A549 (cell line): ENCODE results near the gene GPX7. TPM values are rescaled to one million over a fixed set of nuclear protein-coding genes. Genes with fewer than 3 reads are reported as not detected.

Experiments used
- ATAC-seq, 2 experiments: fragments of 200-7000 bp in 1 of 2; fragments of >200 bp in 1 of 2; cut with Nextera tagmentation in 1 of 2; cut with Tn5 transposase in 1 of 2; 3 replicates each; pipeline versions ENCODE4 v1.8.0 to v1.9.1; 2018 to 2020; ENCODE audit warnings: mild to moderate bottlenecking in 1 of 2, moderate library complexity in 1 of 2
- CTCF ChIA-PET: fragments of 300-600 bp; sonication (Branson Sonifier 250); formaldehyde crosslinking; extraction: SDS; loops from one replicate; lab custom pipeline; 2021; ENCODE audit warnings: antibody characterized with exemption, inconsistent platforms; lab: Yijun Ruan, JAX
- POLR2A ChIA-PET: fragments of 350-600 bp; formaldehyde crosslinking; extraction: SDS; loops from one replicate; lab custom pipeline; 2021; ENCODE audit warnings: antibody characterized with exemption, inconsistent platforms; lab: Yijun Ruan, JAX
- DNase-seq, 2 experiments: peaks; one replicate each; pipeline versions ENCODE4 v3.0.0 to v3.0.0-alpha.2; 2011 to 2016; ENCODE audit warnings: low read depth in 1 of 2, low spot score in 1 of 2
- FAIRE-seq: peaks from 2 replicates; lab custom pipeline; 2011; peaks lifted over from hg19 to GRCh38; lab: Jason Lieb, UNC
- H3K27ac ChIP-seq, 2 experiments: fragments of >200 bp; sonication (Bioruptor Twin); formaldehyde crosslinking; 3 replicates each; pipeline ENCODE4 v1.5.1; 2016 to 2017
- H3K4me1 ChIP-seq: fragments of >200 bp; sonication (Bioruptor Twin); formaldehyde crosslinking; 3 replicates; pipeline ENCODE4 v1.6.1; 2016
- H3K4me2 ChIP-seq: fragments of >200 bp; sonication (Bioruptor Twin); formaldehyde crosslinking; 3 replicates; pipeline ENCODE4 v1.6.1; 2016
- H3K4me3 ChIP-seq: fragments of >200 bp; sonication (Bioruptor Twin); formaldehyde crosslinking; 3 replicates; pipeline ENCODE4 v1.5.1; 2016
- H3K9me3 ChIP-seq: fragments of >200 bp; sonication (Bioruptor Twin); formaldehyde crosslinking; 3 replicates; pipeline ENCODE4 v1.6.1; 2016
- BHLHE40 ChIP-seq: IDR thresholded peaks from 2 replicates; pipeline ENCODE4 v1.6.1; 2012; ENCODE audit warnings: low read depth, low read length, inconsistent platforms
- CBX2 ChIP-seq: fragments of 200-600 bp; sonication (generic); IDR thresholded peaks from 2 replicates; pipeline ENCODE4 v1.6.1; 2016; ENCODE audit warnings: low read depth, mild to moderate bottlenecking, borderline replicate concordance
- ESRRA ChIP-seq: fragments of 150-350 bp; IDR thresholded peaks from 2 replicates; pipeline ENCODE4 v1.6.1; 2014; ENCODE audit warnings: mild to moderate bottlenecking, low read length, borderline replicate concordance
- FOSL2 ChIP-seq, 2 experiments: fragments of 450-650 bp in 1 of 2; fragments of >200 bp in 1 of 2; sonication (Bioruptor Twin) in 1 of 2; formaldehyde crosslinking; IDR thresholded peaks; 2 replicates each; pipeline versions ENCODE4 v1.5.0 to v1.6.1; 2016 to 2020; ENCODE audit warnings: mild to moderate bottlenecking in 1 of 2, moderate library complexity in 1 of 2
- FOXS1 ChIP-seq: fragments of 250-450 bp; sonication (Bioruptor Pico); IDR thresholded peaks from 2 replicates; pipeline ENCODE4 v1.5.0; 2020; ENCODE audit warnings: mild to moderate bottlenecking, moderate library complexity
- HDAC2 ChIP-seq: fragments of 200-600 bp; sonication (generic); IDR thresholded peaks from 2 replicates; pipeline ENCODE4 v1.6.1; 2016
- JUN ChIP-seq, 2 experiments: fragments of >200 bp; sonication (Bioruptor Twin); formaldehyde crosslinking; IDR thresholded peaks; 2 replicates in 1 of 2; 3 replicates in 1 of 2; pipeline ENCODE4 v1.6.1; 2016 to 2017
- JUNB ChIP-seq: fragments of >200 bp; sonication (Bioruptor Twin); formaldehyde crosslinking; IDR thresholded peaks from 2 replicates; pipeline ENCODE4 v1.6.1; 2016
- KDM5A ChIP-seq: fragments of 200-600 bp; sonication (generic); IDR thresholded peaks from 2 replicates; pipeline ENCODE4 v1.6.1; 2016; ENCODE audit warnings: antibody characterized with exemption, mild to moderate bottlenecking
- NFE2L2 ChIP-seq: fragments of 150-350 bp; conservative IDR thresholded peaks from 2 replicates; pipeline ENCODE4 v1.6.1; 2014; ENCODE audit warnings: low read length
- PHF8 ChIP-seq: fragments of 200-600 bp; sonication (generic); IDR thresholded peaks from 2 replicates; pipeline ENCODE4 v1.6.1; 2016; ENCODE audit warnings: low read depth, mild to moderate bottlenecking, antibody characterized with exemption, moderate library complexity, borderline replicate concordance
- POLR2A ChIP-seq: IDR thresholded peaks from 2 replicates; pipeline ENCODE4 v1.6.1; 2012; ENCODE audit warnings: mild to moderate bottlenecking, low read length
- RNF2 ChIP-seq: fragments of 200-600 bp; sonication (generic); IDR thresholded peaks from 2 replicates; pipeline ENCODE4 v1.6.1; 2016; ENCODE audit warnings: low read depth, mild to moderate bottlenecking, antibody characterized with exemption, moderate library complexity, borderline replicate concordance
- SMC3 ChIP-seq: fragments of >200 bp; sonication (Bioruptor Twin); formaldehyde crosslinking; IDR thresholded peaks from 3 replicates; pipeline ENCODE4 v1.6.1; 2018; ENCODE audit warnings: inconsistent platforms
- TFCP2L1 ChIP-seq: fragments of 250-450 bp; sonication (Bioruptor Pico); IDR thresholded peaks from 2 replicates; pipeline ENCODE4 v1.5.0; 2021; ENCODE audit warnings: mild to moderate bottlenecking
- ZFP36 ChIP-seq: fragments of 450-650 bp; IDR thresholded peaks from 2 replicates; pipeline ENCODE4 v1.6.1; 2014; ENCODE audit warnings: borderline replicate concordance; ENCODE audit not compliant: partially characterized antibody
- ZNF302 ChIP-seq: fragments of 250-450 bp; sonication (Bioruptor Pico); IDR thresholded peaks from 2 replicates; pipeline ENCODE4 v1.9.0; 2021; ENCODE audit warnings: inconsistent platforms, mild to moderate bottlenecking, moderate library complexity
- ZSCAN20 ChIP-seq: fragments of 250-450 bp; sonication (Bioruptor Pico); IDR thresholded peaks from 2 replicates; pipeline ENCODE4 v1.8.0; 2022; ENCODE audit warnings: mild to moderate bottlenecking, moderate library complexity
- WGBS: methylation state at CpG from one replicate; pipeline ENCODE4 v1.1.6; 2017; ENCODE audit errors: missing lambda C conversion rate; 5-methylcytosine and 5-hydroxymethylcytosine counted together
- polyA plus RNA-seq, 4 experiments: library from polyadenylated mRNA; depleted of rRNA in 3 of 4; stranded (reverse); fragments of >200 nt; fragmentation: RNase III in 1 of 4; extraction: RNeasy Plus Mini Kit Qiagen cat#74134 plus additional on column Dnase treatment in 1 of 4; gene quantifications; 2 replicates in 3 of 4; 3 replicates in 1 of 4; pipeline ENCODE4 v1.2.3, GENCODE V29; 2011 to 2017
- TF ChIP-seq, protein P1 (sequence below): IDR thresholded peaks from 2 replicates; pipeline ENCODE4 v1.6.1; 2012

Gene GPX7
- polyA plus RNA-seq, 2 of the 4 experiments (the other 2 are of a cell fraction): not detected

DNA sequence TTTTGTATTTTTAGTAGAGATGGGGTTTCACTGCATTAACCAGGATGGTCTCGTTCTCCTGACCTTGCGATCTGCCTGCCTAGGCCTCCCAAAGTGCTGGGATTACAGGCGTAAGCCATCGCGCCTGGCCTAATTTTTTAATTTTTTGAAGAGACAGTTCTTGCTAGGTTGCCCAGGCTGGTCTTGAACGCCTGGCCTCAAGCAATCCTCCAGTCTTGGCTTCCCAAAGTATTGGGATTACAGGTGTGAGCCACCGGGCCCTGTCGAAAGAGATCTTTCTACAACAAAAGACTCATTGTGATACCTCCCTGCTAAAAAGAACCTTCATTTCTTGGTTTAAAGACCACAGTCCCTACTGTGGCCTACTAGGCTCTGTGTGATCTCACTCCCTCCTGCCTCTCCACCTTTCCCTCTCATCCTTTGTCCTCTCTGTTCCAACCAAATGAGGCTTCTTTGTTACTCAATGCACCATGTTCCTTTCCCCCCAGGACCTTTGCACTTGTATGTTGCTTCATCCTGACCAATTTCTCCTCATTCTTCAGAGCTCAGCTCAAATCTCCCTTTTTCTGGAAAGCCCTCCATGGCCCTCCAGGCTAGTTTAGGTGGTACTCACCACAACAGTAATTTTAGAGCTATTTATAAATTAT lies 1.5 kb upstream of the GPX7 start:
- H3K4me1 ChIP-seq: no peaks in the 10 kb centered on the region
- no peak overlapping the region for H3K4me3 ChIP-seq
- H3K9me3 ChIP-seq: no peaks in the 10 kb centered on the region
- ATAC-seq (no peak), DNase-seq (no peak), FAIRE-seq (no peak)
- no peak overlapping the region for H3K27ac ChIP-seq
- CTCF ChIA-PET: no interaction called here
- whole genome bisulfite sequencing: 89% methylated on average over 8 of the region's 8 CpGs
- TF ChIP-seq ZFP36 (no peak), BHLHE40 (no peak), ZSCAN20 (CRISPR knock-in tag) (no peak), ESRRA (no peak), POLR2A (no peak), ZNF302 (CRISPR knock-in tag) (no peak), CBX2 (no peak), SMC3 (no peak), JUN (IDR thresholded peaks at IDR 0.05) (no peak)
- TF ChIP-seq, all 56 proteins: peak for 0
- POLR2A ChIA-PET: no interaction called here
- H3K4me2 ChIP-seq: no peak overlapping the region

- no peak overlapping the region for H3K4me3 ChIP-seq
- H3K4me2 ChIP-seq: no peak overlapping the region
- no peak for FAIRE-seq
- ChIA-PET CTCF (no interaction called here), POLR2A (no interaction called here)
- H3K4me1 ChIP-seq: no peaks in the 10 kb centered on the region
- 53% methylated on average over 3 of the region's 3 CpGs for WGBS
- TF ChIP-seq NFE2L2 (no peak), FOSL2 (IDR thresholded peaks at IDR 0.05) (no peak), FOSL2 (CRISPR knock-in tag; IDR thresholded peaks at IDR 0.05) (no peak), PHF8 (no peak)
- H3K9me3 ChIP-seq: no peaks in the 10 kb centered on the region
- no peak for DNase-seq
- no peak overlapping the region for H3K27ac ChIP-seq
- ATAC-seq: no peak
Observed at GRCh38 chr1:52601519-52601918, 652 bp upstream of the GPX7 start.

DNA sequence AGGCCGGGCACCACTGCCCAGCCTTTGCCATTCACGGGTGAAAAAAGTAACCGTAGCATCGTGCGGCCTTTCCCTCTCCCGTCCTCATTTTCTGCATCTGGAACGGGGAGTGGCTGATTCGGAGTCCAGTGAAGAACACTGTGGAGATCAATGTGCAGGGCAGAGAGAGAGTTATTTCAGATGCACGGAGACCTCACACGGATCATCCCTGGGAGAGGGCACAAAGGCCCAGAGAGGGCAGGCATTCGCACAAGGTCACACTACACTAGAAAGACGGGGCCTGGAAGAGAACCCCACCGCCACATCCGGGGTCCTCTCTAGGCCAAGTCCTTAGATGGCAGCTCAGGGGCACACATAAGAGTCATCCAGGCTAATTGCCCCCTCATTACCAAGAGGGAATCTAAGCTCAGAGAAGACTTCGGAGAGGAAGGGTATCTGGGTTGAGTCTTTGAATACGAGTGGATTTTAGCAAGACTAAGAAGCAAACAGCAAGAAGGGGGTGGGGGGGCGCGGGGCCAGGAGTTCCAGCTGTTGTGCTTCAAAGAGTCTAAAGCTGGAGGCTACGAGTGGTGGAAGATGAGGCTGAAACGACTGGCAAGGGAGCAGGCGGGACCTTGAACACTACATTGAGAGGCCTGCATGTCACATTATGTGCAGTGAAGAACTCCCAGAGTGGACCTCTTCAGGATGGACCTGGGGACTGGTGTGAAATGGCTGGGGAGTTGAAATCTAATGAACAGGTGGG lies 857 bp downstream of the GPX7 start:
- Histone ChIP-seq H3K9me3 (no peaks in the 10 kb centered on the region), H3K4me3 (no peak overlapping the region), H3K4me1 (no peaks in the 10 kb centered on the region), H3K27ac (no peak overlapping the region), H3K4me2 (no peak overlapping the region)
- POLR2A ChIA-PET: no interaction called here
- TF ChIP-seq RNF2: no peak
- TF ChIP-seq KDM5A: no peak
- no peak for FAIRE-seq
- CTCF ChIA-PET: no interaction called here
- WGBS: 82% methylated on average over 19 of the region's 21 CpGs
- DNase-seq: no peak
- ATAC-seq: no peak

- 59% methylated on average over 5 of the region's 6 CpGs for WGBS
- no peak overlapping the region for H3K4me2 ChIP-seq
- H3K4me1 ChIP-seq: no peaks in the 10 kb centered on the region
- ATAC-seq (no peak), FAIRE-seq (no peak), DNase-seq (no peak)
- POLR2A ChIA-PET: no interaction called here
- no peaks in the 10 kb centered on the region for H3K9me3 ChIP-seq
- CTCF ChIA-PET: interaction anchor here (0.9 kb wide), 1 partner anchor 9 kb away, joined by 3 read pairs; no protein-coding TSS in a partner anchor
- H3K27ac ChIP-seq: no peak overlapping the region
- H3K4me3 ChIP-seq: no peak overlapping the region
- no peak for TF ChIP-seq SMC3
- TF ChIP-seq TFCP2L1: no peak
Observed at GRCh38 chr1:52603630-52604029, 1.5 kb downstream of the GPX7 start.

DNA sequence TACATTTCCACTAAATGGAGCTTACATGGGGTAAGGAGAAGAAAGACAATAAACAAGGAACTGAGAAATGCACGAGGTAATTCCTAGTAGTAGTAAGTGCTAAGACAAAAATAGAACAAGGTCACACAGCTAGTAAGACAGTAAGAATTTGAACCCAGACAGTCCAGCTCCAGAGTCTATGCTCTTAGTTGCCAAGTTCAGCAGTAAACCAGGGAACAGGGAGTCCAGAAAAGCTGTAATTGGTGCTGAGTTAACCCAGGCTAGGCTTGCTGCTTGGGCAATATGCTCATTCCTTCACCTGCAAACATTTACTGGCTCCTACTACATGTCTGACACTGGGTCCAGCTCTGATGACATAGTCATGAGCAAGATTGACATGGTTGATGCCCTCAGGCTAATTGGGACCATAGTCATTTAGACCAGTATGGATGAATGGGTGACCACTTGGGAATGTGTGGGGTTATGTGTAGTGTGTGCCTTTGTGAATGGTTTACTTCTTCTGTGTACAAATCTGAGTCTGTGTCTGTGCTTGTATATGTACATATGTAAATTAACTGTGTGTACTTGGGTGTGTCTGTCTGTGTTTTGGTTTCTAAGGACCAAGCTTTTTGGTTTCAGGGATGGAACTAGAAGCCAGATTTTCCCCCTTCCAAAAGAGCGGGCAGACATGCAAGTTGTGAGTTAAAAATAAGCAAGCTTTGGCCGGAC lies 2.0 kb downstream of the GPX7 start:
- TF ChIP-seq HDAC2: no peak
- no peak for TF ChIP-seq NFE2L2
- no peak for TF ChIP-seq JUNB
- TF ChIP-seq FOXS1 (CRISPR knock-in tag): no peak
- TF ChIP-seq, protein P1, sequence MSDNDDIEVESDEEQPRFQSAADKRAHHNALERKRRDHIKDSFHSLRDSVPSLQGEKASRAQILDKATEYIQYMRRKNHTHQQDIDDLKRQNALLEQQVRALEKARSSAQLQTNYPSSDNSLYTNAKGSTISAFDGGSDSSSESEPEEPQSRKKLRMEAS: no peak
- no peak for TF ChIP-seq RNF2
- ChIA-PET POLR2A (no interaction called here), CTCF (interaction anchor here (0.9 to 1.1 kb wide), 2 partner anchors 9 to 10 kb away, joined by 3 read pairs; no protein-coding TSS in a partner anchor)
- no peak for ATAC-seq
- H3K4me2 ChIP-seq: no peak overlapping the region
- H3K9me3 ChIP-seq: no peaks in the 10 kb centered on the region
- DNase-seq: no peak
- no peaks in the 10 kb centered on the region for H3K4me1 ChIP-seq
- no peak for FAIRE-seq
- H3K27ac ChIP-seq: no peak overlapping the region
- no peak overlapping the region for H3K4me3 ChIP-seq
- 39% methylated on average over 3 of the region's 3 CpGs for WGBS
